Mesenchymal stem cell (in vitro differentiated cells and primary cell): ENCODE results near the gene RANBP9.

ENCODE experiments used
- DNase-seq: peaks from one replicate; pipeline ENCODE4 v3.0.0-alpha.2; 2013
- H2AFZ ChIP-seq: one replicate; pipeline ENCODE4 v1.6.1; 2013; ENCODE audit warnings: low read depth, mild to moderate bottlenecking, control low read depth, inconsistent platforms, low read length, moderate library complexity
- H2AK5ac ChIP-seq: 2 replicates; pipeline ENCODE4 v1.6.1; 2013; ENCODE audit warnings: low read length, moderate library complexity, mild to moderate bottlenecking, inconsistent platforms; ENCODE audit not compliant: severe bottlenecking
- H2BK120ac ChIP-seq: one replicate; pipeline ENCODE4 v1.6.1; 2013; ENCODE audit warnings: low read depth, mild to moderate bottlenecking, inconsistent platforms, low read length, moderate library complexity
- H2BK12ac ChIP-seq, 2 experiments: one replicate each; pipeline ENCODE4 v1.6.1; 2013; ENCODE audit warnings: inconsistent platforms in 2 of 2, low read length in 2 of 2, mild to moderate bottlenecking in 2 of 2, moderate library complexity in 2 of 2, control low read depth in 1 of 2
- H2BK15ac ChIP-seq: one replicate; pipeline ENCODE4 v1.6.1; 2013; ENCODE audit warnings: mild to moderate bottlenecking, low read depth, inconsistent platforms; ENCODE audit not compliant: poor library complexity, severe bottlenecking
- H2BK5ac ChIP-seq: 2 replicates; pipeline ENCODE4 v1.6.1; 2013; ENCODE audit warnings: low read depth, mild to moderate bottlenecking, low read length, control low read depth, inconsistent platforms; ENCODE audit not compliant: poor library complexity, severe bottlenecking
- H3K14ac ChIP-seq, 2 experiments: one replicate each; pipeline ENCODE4 v1.6.1; 2013; ENCODE audit warnings: inconsistent platforms in 2 of 2, low read length in 2 of 2, control low read depth in 1 of 2, mild to moderate bottlenecking in 1 of 2, moderate library complexity in 1 of 2
- H3K18ac ChIP-seq, 2 experiments: one replicate each; pipeline ENCODE4 v1.6.1; 2013; ENCODE audit warnings: inconsistent platforms in 2 of 2, low read length in 2 of 2, control low read depth in 1 of 2, low read depth in 1 of 2, mild to moderate bottlenecking in 1 of 2
- H3K23ac ChIP-seq, 2 experiments: one replicate each; pipeline ENCODE4 v1.6.1; 2013; ENCODE audit warnings: inconsistent platforms in 2 of 2, low read length in 2 of 2, mild to moderate bottlenecking in 2 of 2, moderate library complexity in 2 of 2, control low read depth in 1 of 2
- H3K27ac ChIP-seq: 2 replicates; pipeline ENCODE4 v1.5.1; 2013; ENCODE audit warnings: mild to moderate bottlenecking, moderate library complexity, low read length, control low read depth, inconsistent platforms; ENCODE audit not compliant: poor library complexity, severe bottlenecking
- H3K27me3 ChIP-seq, 2 experiments: 2 replicates each; pipeline versions ENCODE4 v1.6.1 to v1.7.0; 2013; ENCODE audit warnings: low read length in 2 of 2, mild to moderate bottlenecking in 2 of 2, moderate library complexity in 2 of 2, control low read depth in 1 of 2, inconsistent platforms in 1 of 2; ENCODE audit not compliant: control insufficient read depth in 1 of 2, insufficient read depth in 1 of 2
- H3K36me3 ChIP-seq, 2 experiments: 2 replicates each; pipeline versions ENCODE4 v1.6.1 to v1.7.0; 2013; ENCODE audit warnings: low read length in 2 of 2, control low read depth in 1 of 2, inconsistent platforms in 1 of 2, low read depth in 1 of 2, mild to moderate bottlenecking in 1 of 2; ENCODE audit not compliant: insufficient read depth in 2 of 2, control insufficient read depth in 1 of 2
- H3K4ac ChIP-seq, 2 experiments: one replicate each; pipeline ENCODE4 v1.6.1; 2013; ENCODE audit warnings: inconsistent platforms in 2 of 2, low read length in 2 of 2, mild to moderate bottlenecking in 2 of 2, moderate library complexity in 2 of 2, control low read depth in 1 of 2, low read depth in 1 of 2
- H3K4me1 ChIP-seq: 2 replicates; pipeline ENCODE4 v1.6.1; 2013; ENCODE audit warnings: low read depth, low read length, control low read depth; ENCODE audit not compliant: control insufficient read depth, insufficient read depth
- H3K4me2 ChIP-seq: 2 replicates; pipeline ENCODE4 v1.6.1; 2013; ENCODE audit warnings: low read length, mild to moderate bottlenecking, inconsistent platforms; ENCODE audit not compliant: poor library complexity, severe bottlenecking
- H3K4me3 ChIP-seq, 2 experiments: 2 replicates each; pipeline versions ENCODE4 v1.5.1 to v1.7.0; 2013; ENCODE audit warnings: low read length in 2 of 2, mild to moderate bottlenecking in 2 of 2, control low read depth in 1 of 2, low read depth in 1 of 2; ENCODE audit not compliant: insufficient read depth in 1 of 2
- H3K79me1 ChIP-seq: replicated peaks from 2 replicates; pipeline ENCODE4 v1.6.1; 2013; ENCODE audit warnings: mild to moderate bottlenecking, control low read depth, low read length, inconsistent platforms; ENCODE audit not compliant: poor library complexity, severe bottlenecking
- H3K9ac ChIP-seq: 2 replicates; pipeline ENCODE4 v1.7.0; 2013; ENCODE audit warnings: mild to moderate bottlenecking, low read length, moderate library complexity
- H3K9me3 ChIP-seq: 2 replicates; pipeline ENCODE4 v1.7.0; 2013; ENCODE audit warnings: mild to moderate bottlenecking, low read length; ENCODE audit not compliant: control insufficient read depth
- H4K8ac ChIP-seq: one replicate; pipeline ENCODE4 v1.6.1; 2013; ENCODE audit warnings: inconsistent platforms, mild to moderate bottlenecking, low read length, moderate library complexity
- H4K91ac ChIP-seq: one replicate; pipeline ENCODE4 v1.6.1; 2013; ENCODE audit warnings: mild to moderate bottlenecking, low read length, inconsistent platforms
- WGBS: methylation state at CpG from one replicate; pipeline ENCODE4 v1.1.7; 2013; ENCODE audit warnings: mixed read lengths; 5-methylcytosine and 5-hydroxymethylcytosine counted together

RANBP9 gene

DNA sequence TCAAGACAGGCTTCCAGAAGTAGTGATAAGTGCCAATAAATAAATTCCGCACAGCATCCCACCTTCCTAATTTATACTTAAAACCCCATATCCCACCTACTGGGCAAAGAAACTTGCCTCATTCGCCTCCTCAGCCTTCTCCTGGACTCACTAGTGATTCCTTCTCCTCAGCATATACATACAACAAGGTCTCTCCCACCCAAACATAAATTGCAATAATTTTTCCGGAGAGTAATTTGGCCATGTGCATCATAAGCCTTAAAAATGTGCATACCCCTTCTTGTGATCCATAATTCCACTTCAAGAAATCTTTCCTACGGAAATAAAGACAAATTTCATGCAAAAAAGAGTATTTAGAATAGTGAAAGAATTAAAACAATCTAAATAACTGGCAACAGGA is 26.8 kb downstream of the RANBP9 start:
- H2BK12ac ChIP-seq = no peak overlapping the region
- H2AK5ac ChIP-seq = no peak overlapping the region
- no peak overlapping the region for H2AFZ ChIP-seq
- H3K9ac ChIP-seq = no peak overlapping the region
- peaks cover 4 to 48% of the 10 kb centered on the region in 2 experiments for H3K36me3 ChIP-seq
- H4K91ac ChIP-seq = no peak overlapping the region
- no peak overlapping the region for H3K4me3 ChIP-seq
- H2BK120ac ChIP-seq = no peak overlapping the region
- no peaks in the 10 kb centered on the region for H3K27me3 ChIP-seq
- DNase-seq = no peak
- H3K23ac ChIP-seq = no peak overlapping the region
- H3K4me2 ChIP-seq = no peak overlapping the region
- no peak overlapping the region for H3K4ac ChIP-seq
- H3K9me3 ChIP-seq = peaks cover 11% of the 10 kb centered on the region
- no peak overlapping the region for H3K27ac ChIP-seq
- no peak overlapping the region for H2BK5ac ChIP-seq
- H3K79me1 ChIP-seq = peaks cover 11% of the 10 kb centered on the region
- no peak overlapping the region for H4K8ac ChIP-seq
- WGBS = 97% methylated on average over 3 of the region's 4 CpGs
- H3K4me1 ChIP-seq = no peaks in the 10 kb centered on the region
- no peak overlapping the region for H3K18ac ChIP-seq
- no peak overlapping the region for H3K14ac ChIP-seq
- no peak overlapping the region for H2BK15ac ChIP-seq

DNA sequence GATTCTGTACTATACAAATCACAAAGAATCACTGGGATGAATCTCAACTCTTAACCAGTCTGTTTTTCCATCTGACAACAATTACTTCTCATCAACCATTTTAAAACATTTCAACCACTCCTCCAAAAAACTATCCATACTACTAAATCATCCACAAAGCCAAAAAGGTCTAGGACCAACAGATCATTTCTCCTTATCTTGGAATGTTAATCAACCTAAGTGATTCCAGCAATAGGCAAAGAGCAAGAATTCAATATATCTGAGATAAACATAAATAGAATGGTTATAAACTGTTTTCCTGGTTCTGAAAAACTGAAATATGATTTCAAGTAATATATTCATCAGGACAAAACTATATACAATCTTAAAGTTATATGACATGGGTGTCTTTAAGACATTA is 28.6 kb downstream of the RANBP9 start:
- Histone ChIP-seq H3K4ac (no peak overlapping the region), H2AK5ac (no peak overlapping the region), H3K4me1 (no peaks in the 10 kb centered on the region), H2AFZ (no peak overlapping the region), H2BK5ac (no peak overlapping the region), H3K27me3 (no peaks in the 10 kb centered on the region), H3K14ac (no peak overlapping the region), H3K4me2 (no peak overlapping the region), H3K9ac (no peak overlapping the region), H4K91ac (no peak overlapping the region), H2BK15ac (no peak overlapping the region), H3K79me1 (peaks cover 5% of the 10 kb centered on the region), H3K18ac (no peak overlapping the region), H4K8ac (no peak overlapping the region), H3K4me3 (no peak overlapping the region), H3K23ac (no peak overlapping the region), H3K36me3 (peaks cover 4 to 48% of the 10 kb centered on the region in 2 experiments), H3K9me3 (peaks cover 14% of the 10 kb centered on the region), H2BK12ac (no peak overlapping the region), H3K27ac (no peak overlapping the region), H2BK120ac (no peak overlapping the region)
- no peak for DNase-seq

DNA sequence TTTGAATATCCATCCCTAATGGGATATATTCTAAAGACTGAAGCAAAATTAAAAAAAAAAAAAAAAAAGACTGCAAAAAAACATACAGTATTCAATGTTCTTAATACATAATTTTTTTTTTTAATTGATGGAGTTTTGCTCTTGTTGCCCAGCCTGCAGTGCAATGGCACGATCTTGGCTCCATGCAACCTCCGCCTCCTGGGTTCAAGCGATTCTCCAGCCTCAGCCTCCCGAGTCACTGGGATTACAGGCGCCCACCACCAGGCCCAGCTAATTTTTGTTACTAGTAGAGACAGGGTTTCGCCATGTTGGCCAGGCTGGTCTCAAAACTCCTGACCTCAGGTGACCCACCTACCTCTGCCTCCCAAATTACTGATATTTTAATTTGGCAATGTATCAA is 29.3 kb downstream of the RANBP9 start:
- H3K23ac ChIP-seq = no peak overlapping the region
- no peak overlapping the region for H2AK5ac ChIP-seq
- no peaks in the 10 kb centered on the region for H3K4me1 ChIP-seq
- DNase-seq = no peak
- no peak overlapping the region for H3K4ac ChIP-seq
- H3K18ac ChIP-seq = no peak overlapping the region
- no peak overlapping the region for H3K9ac ChIP-seq
- H2BK12ac ChIP-seq = no peak overlapping the region
- no peak overlapping the region for H2BK5ac ChIP-seq
- H3K36me3 ChIP-seq = peaks cover 4 to 45% of the 10 kb centered on the region in 2 experiments
- no peak overlapping the region for H2BK15ac ChIP-seq
- H2AFZ ChIP-seq = no peak overlapping the region
- no peak overlapping the region for H3K4me3 ChIP-seq
- H3K79me1 ChIP-seq = peaks cover 8% of the 10 kb centered on the region
- H2BK120ac ChIP-seq = no peak overlapping the region
- H3K9me3 ChIP-seq = peaks cover 14% of the 10 kb centered on the region
- H4K91ac ChIP-seq = no peak overlapping the region
- no peak overlapping the region for H3K4me2 ChIP-seq
- H3K14ac ChIP-seq = no peak overlapping the region
- no peak overlapping the region for H4K8ac ChIP-seq
- H3K27me3 ChIP-seq = no peaks in the 10 kb centered on the region
- 96% methylated on average over 5 of the region's 6 CpGs for WGBS
- no peak overlapping the region for H3K27ac ChIP-seq

DNA sequence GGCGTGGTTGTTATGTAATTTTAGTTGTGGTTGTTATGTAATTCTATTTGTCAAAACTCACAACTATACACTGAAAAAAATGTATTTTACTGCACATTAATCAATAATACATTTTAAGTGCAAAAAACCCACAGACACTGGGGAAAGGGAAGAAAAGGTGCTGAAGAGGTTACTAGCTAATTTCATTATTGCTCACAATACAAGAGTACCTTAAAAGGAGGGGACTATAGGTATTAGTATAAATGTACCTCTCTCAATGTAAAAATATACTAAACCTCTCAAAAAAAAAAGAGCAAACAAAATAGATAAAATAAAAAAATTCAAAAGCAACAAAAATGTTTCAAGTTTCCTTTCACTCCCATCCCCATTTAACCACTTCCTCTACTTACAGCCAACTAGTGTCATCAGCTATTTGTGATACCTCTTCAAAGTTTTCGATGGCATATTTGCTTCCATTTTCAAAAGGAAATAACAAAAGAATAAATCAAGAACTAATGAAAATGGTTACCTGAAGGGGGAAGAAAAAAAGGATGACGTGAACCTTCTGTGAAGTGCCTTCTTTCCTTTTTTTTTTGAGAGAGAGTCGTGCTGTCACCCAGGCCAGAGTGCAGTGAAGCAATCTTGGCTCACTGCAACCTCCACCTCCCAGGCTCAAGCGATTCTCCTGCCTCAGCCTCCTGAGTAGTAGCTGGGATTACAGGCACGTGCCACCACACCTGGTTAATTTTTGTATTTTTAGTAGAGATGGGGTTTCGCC is 30.2 kb downstream of the RANBP9 start:
- 97% methylated on average over 5 of the region's 7 CpGs for WGBS

More for the DNA sequence above, 30.2 kb downstream of the RANBP9 start:
- Histone ChIP-seq H3K36me3 (peaks cover 4 to 40% of the 10 kb centered on the region in 2 experiments), H3K4ac (no peak overlapping the region), H2BK15ac (no peak overlapping the region), H3K9ac (no peak overlapping the region), H3K79me1 (peaks cover 6% of the 10 kb centered on the region), H3K14ac (no peak overlapping the region), H2BK5ac (no peak overlapping the region), H4K91ac (no peak overlapping the region), H2BK120ac (no peak overlapping the region), H2AK5ac (no peak overlapping the region), H3K27me3 (no peaks in the 10 kb centered on the region), H3K18ac (no peak overlapping the region), H3K9me3 (peaks cover 14% of the 10 kb centered on the region), H3K4me2 (no peak overlapping the region), H3K27ac (no peak overlapping the region), H2BK12ac (no peak overlapping the region), H3K4me1 (no peaks in the 10 kb centered on the region), H2AFZ (no peak overlapping the region), H3K23ac (no peak overlapping the region), H3K4me3 (no peak overlapping the region), H4K8ac (no peak overlapping the region)
- DNase-seq = no peak
